RPMI7951 (cell line): ENCODE measurements around the gene CHST5. TPM values are rescaled to one million over a fixed set of nuclear protein-coding genes. Genes with fewer than 3 reads are reported as not detected.

ENCODE experiments used
- DNase-seq: peaks from one replicate; pipeline ENCODE4 v3.0.0-alpha.2; 2012; ENCODE audit warnings: low read depth
- total RNA-seq: library from RNA; depleted of rRNA; stranded (reverse); fragments of >200 nt; shearing (Covaris generic); gene quantifications from 2 replicates; pipeline ENCODE4 v1.2.3, GENCODE V29; 2014; rRNA removed

The CHST5 gene
- total RNA-seq, result not detected in 2 replicates

DNA sequence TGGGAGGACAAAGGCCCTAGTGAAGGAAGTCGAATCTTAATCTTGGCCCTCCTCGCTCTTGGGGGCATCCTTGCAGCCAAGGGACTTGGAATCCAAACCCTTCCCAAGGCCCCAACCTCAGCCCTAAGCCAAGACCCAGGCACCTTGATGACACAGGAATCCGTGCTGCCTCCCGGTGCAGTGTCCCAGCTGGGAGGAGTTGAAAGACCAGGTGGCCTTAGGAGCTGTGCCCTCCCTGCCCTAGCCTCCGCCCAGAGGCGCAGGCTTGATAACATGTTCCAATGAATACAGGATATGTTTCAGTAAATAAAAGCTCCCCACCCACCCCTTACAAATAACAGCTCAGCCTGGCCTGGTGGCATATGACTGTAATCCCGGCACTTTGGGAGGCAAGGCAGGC is at the start of gene CHST5:
TSS of gene CHST5 (minus strand) at position 208 of the 400 bp plus-strand sequence. CDS start 5,724 bp downstream, outside the sequence.
- no peak for DNase-seq

DNA sequence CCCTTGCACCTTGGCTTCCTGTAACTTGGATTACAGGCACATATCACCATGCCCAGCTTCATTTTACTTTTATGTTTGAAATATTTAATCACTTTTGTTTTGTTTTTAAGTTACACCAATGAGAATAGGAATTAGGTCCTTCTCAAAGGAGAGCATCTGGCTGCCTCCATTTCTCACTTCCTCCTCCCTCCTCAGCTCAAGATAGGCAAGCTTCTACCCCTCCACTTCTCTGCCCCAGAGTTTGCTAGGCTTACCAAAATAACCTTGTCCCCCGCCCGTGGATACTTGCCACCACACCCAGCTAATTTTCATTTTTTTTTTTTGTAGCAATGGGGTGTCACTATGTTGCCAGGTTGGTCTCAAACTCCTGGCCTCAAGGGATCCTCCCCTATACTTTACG is 48.2 kb upstream of the CHST5 start:
- no peak for DNase-seq

DNA sequence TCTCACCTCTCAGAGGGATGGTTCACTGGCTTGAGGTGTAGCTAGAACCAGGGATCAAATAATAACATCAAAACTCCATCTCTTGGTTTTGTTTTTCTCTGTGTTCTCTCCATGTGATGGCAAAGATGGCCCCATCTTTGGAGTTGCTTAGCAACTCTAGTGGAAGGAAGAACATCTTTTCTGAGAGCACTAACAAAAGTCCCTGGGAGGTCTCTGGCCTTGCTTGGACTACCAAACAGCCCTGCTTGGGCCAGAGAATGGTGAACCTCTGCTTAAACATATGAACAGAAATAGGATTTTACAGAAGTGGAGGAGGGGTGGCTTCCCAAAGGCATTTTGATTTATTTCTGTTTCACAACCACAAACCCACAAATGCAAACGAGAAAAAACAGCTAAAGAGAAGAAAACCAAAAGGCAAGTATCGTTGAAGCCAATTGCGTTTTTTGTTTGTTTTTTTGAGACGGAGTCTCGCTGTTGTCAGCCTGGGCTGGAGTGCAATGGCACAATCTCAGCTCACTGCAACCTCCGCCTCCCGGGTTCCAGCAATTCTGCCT is 43.5 kb upstream of the CHST5 start:
- no peak for DNase-seq

DNA sequence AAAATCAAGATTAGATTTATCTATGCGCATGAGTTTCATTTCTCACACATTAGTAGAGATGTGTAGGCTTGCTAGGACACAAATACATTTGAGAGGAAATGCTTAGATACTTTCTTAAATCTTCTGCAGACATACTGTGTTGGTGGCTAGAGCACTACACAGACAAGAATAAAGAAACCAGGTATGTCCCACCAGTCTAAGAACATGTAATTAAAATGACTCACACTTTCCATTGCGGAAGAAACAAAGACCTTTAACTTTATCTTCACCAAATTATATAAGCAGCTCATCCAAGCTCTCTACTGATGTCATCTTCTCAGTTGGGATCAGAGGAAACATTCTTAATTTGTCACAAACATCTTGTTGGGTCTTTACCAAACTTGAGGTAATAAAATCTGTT is 42.8 kb upstream of the CHST5 start:
- no peak for DNase-seq

DNA sequence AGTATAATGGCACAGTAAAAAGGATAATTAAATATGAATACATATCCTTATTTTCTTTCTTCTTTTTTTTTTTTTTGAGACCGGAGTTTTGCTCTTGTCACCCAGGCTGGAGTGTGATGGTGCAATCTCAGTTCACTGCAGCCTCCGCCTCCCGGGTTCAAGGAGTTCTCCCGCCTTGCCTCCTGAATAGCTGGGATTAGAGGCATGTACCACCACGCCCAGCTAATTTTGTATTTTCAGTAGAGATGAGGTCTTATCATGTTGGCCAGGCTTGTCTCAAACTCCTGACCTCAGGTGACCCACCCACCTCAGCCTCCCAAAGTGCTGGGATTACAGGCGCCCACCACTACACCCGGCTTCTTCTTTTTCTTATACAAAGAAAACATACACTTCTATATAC is 42.3 kb upstream of the CHST5 start:
- DNase-seq, result no peak

DNA sequence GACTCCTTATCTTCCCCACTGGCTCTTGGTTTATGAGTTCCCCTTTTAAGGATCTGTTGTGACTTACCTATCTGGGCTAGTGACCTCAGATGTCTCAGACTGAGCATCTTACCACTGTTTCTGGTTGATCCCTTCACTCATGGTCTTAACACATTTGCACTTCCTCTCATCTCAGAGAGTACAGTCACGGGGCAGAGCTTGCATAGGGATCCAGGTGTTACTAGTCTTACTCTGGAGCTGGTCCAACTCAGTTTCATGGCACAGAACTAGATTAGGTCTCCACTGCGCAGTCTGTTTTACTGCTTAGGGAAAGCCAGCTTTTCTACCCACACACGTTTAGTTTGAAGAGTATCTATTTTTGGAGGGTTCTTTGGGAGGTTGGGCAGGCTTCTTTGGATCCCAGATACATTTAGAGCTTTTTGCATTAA is 40.5 kb upstream of the CHST5 start:
- no peak for DNase-seq

DNA sequence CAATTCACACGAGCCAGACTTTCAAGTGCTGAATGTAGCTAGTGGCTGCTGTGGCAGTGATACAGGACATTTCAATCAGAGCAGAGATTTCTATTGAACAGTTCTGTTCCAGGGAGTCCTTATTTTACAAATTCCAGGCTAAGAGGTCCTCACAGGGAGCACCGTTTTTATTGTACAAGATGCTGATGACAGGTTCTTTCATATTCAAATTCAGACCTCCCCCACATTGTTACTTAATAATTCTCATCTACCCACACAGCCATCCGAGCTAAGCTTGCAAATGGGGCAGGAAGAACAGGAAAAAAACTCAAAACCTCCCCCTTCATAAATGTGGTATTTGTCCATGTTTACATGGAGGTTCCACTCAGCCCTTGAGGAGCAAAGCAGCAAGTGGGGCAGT is 40.0 kb upstream of the CHST5 start:
- DNase-seq, result no peak

DNA sequence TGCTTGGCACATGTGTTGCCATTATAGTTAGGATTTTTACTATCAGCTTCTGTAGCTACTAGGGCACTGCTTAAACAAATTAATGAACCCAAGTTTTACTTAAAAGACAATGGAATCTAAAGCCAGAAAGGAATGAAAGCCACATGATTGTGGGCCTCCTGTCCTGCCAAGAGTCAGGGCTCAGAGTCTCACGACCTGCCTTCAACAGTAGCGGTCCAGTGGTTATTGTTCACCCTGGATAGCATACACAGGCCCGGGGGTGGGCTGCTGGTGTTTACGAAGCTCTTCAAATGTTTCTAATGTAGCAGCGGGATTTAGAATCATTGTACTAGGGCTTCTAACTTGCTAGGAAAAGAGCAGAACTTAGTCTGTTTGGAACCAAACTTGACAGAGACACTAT is 38.0 kb upstream of the CHST5 start:
- DNase-seq, result no peak

DNA sequence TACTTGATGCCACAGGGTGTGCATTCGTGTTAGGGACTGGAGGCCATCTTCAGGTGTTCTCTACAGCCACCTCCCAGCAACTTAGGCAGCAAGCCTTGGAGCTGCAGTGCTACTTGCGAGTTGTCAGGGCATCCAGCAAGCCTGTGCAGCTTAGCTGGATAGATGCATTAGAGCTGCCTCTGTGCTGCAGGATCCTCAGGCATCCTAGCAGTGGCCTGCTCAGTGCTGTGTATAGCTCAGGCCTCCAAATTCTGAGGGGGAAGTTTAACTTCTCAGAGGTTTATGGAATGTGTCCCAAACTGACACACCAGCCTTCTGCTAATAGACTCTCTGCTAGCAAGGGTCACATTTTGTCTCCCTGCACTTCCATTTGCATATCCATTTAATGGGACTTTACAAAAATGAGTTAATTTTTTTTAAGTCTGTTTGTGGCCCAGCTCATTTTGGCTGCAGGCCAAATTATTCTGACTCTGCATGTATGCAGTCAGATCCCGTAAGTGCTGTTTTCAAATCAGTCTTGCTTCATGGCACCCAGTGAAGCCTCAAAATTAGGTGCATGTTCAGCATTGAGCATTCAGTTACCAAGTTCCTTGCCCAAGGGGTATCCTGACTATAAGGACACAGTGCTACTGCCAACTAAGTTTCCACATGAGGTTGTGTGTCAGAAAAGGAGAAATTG is 37.1 kb upstream of the CHST5 start:
- no peak for DNase-seq

DNA sequence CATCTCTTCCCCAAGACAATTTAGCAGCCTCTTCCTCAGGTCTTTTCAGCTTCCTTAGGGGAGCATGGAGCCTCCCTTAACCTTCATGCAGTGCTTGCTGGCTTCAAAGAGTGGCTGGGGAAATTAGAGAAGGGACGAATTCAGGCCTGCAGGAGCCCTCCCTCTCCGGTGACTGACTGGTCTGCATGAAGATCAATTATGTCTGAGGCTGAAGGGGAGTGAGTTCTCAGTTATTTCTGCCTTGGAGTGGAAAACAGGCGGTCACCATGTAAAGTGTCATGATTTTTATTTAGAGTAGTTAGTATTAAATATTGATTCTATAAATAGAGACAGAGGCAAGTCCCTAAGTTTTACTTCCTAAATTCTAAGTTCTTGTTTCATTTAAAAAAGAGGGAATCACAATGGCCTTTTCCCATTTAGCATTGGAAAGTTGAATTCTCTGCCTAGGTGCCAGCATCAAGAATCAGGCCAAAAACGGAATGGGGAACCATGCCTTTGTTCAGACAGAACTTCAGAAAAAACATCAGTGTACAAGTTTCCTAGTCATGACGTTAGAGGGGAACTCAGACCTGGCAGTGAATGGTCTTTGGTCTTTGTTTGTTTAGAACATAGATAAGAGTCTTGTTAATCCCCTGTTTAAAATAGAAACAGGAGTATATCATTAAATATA is 34.6 kb upstream of the CHST5 start:
- no peak for DNase-seq

DNA sequence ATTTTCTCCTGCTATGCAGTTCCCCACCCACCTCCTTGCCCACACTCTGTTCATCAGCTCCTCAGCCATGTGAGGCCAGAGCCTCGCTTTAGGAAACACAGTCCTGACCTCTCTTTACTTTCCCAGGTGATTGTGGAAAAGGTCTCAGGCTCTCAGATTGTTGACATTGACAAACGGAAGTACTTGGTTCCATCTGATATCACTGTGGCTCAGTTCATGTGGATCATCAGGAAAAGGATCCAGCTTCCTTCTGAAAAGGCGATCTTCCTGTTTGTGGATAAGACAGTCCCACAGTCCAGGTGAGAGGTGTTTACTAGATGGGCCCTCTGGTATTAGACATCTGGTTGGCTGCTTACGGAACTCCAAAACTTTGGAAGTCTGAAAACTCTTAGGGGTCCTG is 32.0 kb upstream of the CHST5 start:
- DNase-seq, result no peak

DNA sequence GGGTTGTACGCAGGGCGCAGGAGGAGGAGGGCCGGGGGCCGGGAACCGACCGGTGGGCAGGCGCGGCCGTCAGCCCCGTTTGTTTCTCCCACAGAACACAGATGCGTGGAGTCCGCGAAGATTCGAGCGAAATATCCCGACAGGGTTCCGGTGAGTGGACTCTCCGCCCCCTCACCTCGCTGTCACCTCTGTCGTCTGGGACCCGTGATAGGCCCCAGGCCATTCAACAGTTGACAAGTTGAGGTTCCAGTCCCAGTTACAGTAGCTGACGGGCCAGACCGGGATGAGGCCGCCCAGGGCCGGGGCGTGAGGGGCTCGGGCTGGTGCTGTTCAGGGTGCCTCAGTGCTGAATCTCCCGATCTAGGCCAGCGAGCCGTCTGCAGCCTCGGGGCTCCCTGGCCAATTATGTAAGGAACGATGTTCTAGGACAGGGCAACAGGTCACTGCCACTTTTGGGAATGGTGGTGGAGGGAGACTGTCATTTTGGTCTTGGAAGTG is 30.9 kb upstream of the CHST5 start:
- no peak for DNase-seq

DNA sequence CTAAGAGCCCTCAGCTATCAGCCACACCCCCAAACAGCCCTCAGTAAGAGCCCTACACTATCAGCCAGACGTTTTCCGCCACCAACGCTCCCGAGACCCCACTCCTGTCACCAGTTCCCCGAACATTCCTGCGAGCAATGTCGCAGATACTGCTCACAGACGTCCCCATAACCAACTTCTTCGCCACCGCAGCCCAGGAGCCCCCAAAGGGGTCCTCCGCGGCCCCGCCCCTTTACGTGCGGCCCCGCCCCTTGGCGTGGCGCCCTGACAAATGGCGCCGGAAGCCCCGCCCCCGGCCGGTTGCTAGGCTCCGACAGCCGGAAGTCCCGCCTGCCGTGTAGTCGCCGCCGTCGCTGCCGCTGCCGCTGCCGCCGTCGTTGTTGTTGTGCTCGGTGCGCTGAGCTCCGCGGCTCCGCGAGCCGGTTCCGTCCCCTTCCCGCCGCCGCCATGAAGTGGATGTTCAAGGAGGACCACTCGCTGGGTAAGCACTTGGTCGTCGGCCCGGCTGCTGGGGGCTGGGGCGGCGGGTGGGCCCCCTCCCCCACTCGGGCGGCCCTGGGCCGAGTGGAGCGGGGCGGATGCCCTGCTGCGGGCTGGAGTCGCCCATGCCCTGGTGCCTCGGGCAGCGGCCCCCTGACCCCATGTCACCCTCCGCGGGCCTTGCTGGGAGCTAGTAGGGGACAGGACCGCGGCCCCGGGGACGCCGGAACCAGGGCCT is 30.3 kb upstream of the CHST5 start, which contains the start of gene GABARAPL2:
TSS of gene GABARAPL2 (plus strand) at position 340 of the 718 bp plus-strand sequence. CDS start at position 448, 108 bp downstream.
- DNase-seq, result peak; percentile 72

DNA sequence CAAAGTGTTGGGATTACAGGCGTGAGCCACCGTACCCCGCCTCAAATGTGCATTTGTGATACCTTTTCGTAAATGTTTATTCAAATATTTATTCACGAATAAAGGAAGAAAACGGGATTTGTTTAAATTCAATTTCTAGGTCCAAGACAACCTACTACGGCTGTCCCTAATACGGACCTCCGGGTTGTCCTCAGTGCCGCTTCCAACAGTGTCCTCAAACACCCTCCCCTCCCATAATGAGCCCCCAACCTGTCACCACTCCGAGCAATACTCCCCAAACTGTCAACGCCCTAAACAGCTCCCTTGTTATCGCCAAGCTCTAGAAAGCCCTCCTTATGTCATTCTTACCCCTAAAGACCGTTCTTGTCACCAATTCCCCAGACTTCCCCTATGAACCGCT is 29.7 kb upstream of the CHST5 start:
- no peak for DNase-seq

DNA sequence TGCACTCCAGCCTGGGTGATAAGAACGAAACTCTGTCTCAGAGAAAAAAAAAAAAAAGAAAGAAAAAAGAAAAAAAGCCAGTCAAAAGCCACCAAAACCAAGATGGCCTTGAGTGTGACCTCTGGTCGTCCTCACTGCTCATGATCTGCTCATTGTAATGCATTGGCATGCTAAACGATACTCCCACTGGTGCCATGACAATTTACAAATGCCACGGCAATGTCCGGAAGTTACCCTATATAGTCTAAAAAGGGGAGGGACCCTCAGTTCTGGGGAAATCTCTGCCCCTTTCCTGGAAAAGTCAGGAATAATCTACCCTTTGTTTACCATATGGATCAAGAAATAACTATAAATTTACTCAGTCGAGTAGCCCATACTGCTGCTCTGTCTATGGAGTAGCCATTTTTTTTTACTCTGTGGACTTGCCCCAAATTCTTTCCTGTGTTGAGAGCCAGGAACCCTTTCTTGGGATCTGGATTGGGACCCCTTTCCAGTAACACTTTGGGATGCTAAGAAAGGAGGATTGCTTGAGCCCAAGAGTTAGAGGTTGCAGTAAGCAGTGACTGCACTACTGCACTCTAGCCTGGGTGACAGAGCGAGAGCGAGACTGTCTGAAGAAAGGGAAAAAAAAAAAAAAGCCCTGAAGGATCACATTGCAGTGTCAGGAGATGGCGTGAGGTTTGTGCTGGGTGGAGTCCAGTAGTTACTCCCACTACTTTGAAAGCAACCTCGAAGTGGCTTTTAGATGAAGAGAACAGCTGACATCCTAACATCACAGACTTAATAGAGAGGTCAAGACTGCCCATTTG is 23.9 kb upstream of the CHST5 start:
- DNase-seq, result peak; percentile 83

DNA sequence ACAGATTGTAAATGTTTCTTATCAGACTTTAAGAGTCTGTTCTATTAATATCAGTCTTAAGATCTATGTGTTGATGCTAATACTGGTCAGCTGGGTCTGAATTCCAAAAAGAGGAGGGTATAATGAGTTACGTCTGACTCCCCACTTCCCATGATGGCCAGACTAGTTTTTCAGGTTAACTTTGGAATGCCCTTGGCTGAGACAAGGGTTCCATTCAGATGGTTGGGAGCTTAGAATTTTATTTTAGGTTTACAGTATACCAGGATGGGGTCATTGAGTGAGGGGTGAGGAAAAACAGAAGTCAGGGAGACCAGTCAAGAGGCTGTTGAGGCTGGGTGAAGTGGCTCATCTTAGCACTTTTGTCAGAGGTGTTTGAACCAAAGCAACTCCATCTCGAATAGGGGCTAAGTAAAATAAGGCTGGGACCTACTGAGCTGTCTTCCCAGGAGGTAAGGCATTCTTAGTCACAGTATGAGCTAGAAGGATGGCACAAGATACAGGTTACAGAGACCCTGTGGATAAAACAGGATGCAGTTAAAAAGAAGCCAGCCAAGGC is 23.0 kb upstream of the CHST5 start:
- DNase-seq, result no peak

DNA sequence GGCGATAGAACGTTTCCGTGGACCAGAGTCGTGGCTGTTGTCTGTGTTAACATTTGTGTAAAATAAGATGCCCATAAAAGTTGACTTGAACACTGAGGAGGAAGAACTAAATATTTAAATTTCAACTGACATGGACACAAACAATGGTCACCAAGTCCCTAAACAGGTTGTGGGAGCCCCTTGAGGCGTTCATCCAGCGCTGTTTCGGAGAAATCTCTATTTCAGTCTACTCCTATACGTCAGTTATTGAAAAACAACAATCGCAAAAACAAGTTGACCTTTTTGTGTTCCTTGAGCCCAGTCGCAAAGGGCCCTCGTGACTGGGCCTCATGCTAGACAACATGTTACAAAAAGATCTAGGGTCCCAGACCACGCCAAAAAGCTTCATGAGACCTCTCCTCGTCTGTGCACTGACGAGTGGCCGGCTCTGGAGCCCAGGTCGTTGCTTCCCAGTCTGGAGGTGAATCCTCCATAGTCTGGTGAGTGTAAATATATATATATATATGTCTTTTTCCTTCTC is 20.6 kb upstream of the CHST5 start:
- DNase-seq, result no peak

DNA sequence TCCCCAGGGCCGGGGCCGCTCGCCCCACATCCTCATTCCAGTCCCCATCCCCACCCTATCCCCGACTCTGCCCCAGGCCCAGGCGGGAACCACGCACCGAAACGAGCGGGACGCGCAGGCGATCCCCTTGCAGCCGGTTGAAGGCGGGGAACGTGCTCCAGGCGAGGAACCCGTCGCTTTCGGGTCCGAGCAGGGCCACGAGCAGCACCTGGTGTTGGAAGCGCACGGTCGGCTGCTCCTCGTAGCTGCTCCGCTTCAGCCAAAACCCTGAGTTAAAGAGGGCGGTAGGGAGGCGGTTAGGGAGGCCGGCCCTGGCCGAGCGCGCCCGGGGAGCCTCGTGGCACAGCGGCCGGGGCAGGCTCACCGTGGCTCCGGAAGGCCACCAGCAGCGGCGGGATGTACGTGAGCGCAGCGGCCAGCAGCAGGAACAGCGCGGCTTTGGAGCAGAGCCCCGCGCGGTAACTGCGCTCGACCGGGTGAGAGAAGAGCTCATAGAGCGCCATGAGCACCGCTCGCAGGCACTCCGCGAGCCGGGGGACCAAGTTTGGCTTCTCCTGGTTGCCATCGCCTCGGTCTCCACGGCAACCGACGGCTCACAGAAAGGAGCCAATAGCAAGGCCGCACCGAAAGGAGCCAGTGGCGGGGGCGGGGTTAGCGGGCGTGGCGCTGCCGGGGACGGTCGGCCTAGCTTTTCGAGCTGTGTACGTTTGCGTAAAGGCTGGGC is 20.0 kb upstream of the CHST5 start, which contains the start of gene TMEM231:
TSS of gene TMEM231 (minus strand) at position 546 of the 724 bp plus-strand sequence. CDS start at position 503, 43 bp downstream.
- peak; percentile 93 for DNase-seq

DNA sequence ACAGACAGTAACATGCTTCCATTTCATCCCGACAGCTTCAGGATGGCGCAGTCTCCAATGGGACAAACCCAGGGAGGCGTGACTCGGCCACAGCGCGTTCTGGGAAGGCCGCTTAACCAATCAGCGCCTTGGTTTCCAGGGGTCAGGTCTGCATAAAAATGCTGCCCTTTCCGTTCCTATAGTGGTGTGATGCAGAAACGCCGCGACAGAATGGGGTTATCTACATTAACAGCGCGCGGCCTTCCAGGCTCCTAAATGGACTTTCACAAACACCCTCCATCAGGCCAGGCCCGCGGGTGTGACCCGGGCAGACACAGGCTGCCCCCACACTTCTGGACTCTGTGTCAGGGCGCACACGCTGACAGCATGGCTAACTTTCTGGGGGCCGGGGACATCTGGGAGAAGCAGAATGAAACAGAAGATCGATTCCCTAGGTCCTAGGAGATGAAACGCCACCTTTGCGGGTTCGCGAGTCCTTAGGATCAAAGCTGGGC is 19.4 kb upstream of the CHST5 start:
- DNase-seq, result peak; percentile 90

DNA sequence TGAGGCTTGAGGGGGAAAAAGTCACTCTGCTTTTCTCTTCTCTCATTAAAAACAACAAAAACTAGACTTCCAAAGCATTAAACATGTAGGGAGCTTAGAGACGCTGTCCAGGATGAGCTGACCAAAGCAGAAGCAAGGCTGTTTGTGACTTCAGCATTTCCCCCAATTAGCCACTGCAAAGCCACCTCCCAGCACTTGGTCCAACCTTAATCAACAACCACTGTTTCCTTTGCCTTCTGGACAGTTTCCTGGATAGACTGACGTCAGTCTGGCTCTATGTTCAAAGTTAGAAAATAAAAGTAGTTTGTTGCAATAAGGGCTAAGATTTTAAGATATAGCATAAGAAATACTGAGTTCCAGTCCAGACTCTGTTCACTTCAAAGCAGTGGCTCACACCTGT is 17.0 kb upstream of the CHST5 start:
- DNase-seq, result no peak
